GM20000 (cell line): ENCODE results near the gene FCHO2.
"Not testable (repeated sequence)": the region's sequence is repeated elsewhere in the genome, so short reads cannot be mapped to it uniquely, and the experiment has no call there.

ENCODE experiments used
- DNase-seq: peaks from one replicate; pipeline ENCODE4 v3.0.0; 2012; ENCODE audit warnings: low spot score
- TF ChIP-seq, protein P1 (sequence below): IDR thresholded peaks from 2 replicates; pipeline ENCODE4 v1.5.1; 2012; ENCODE audit warnings: mild to moderate bottlenecking, control low read depth; ENCODE audit errors: extremely low read depth, missing control alignments

FCHO2 gene

DNA sequence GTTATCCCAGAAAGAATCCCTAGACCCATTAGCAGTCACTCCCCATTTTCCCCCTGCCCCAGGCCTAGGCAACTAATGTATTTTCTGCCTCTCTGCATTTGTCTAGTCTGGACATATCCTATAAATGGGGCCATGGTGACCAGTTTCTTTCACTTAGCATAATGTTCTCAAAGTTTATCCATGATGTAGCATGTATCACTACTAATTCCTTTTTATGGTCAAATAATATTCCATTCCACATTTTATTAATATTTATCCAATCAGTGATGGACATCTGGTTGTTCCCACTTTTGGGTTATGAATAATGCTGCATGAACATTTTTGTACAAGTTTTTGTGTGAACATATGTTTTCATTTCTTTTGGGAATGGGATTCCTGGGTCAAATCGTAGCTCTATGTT lies 1.5 kb downstream of the FCHO2 start:
- DNase-seq, result no peak
- TF ChIP-seq, protein P1, sequence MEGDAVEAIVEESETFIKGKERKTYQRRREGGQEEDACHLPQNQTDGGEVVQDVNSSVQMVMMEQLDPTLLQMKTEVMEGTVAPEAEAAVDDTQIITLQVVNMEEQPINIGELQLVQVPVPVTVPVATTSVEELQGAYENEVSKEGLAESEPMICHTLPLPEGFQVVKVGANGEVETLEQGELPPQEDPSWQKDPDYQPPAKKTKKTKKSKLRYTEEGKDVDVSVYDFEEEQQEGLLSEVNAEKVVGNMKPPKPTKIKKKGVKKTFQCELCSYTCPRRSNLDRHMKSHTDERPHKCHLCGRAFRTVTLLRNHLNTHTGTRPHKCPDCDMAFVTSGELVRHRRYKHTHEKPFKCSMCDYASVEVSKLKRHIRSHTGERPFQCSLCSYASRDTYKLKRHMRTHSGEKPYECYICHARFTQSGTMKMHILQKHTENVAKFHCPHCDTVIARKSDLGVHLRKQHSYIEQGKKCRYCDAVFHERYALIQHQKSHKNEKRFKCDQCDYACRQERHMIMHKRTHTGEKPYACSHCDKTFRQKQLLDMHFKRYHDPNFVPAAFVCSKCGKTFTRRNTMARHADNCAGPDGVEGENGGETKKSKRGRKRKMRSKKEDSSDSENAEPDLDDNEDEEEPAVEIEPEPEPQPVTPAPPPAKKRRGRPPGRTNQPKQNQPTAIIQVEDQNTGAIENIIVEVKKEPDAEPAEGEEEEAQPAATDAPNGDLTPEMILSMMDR, result no peak

DNA sequence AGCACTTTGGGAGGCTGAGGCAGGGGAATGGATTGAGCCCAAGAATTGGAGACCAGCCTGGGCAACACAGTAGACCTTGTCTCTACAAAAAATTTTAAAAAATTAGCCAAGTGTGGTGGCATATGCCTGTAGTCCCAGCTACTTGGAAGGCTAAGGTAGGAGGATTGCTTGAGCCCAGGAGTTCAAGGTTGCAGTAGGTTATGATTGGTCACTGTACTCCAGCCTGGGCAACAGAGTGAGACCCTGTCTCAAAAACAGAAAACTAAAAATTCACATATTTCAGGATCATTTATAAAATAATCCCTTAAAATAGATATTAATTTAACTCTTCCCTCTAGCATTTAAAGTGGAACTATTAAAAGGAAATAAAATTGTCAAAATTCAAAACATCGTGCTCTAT lies 3.4 kb downstream of the FCHO2 start:
- TF ChIP-seq, protein P1, result no peak
- no peak for DNase-seq

DNA sequence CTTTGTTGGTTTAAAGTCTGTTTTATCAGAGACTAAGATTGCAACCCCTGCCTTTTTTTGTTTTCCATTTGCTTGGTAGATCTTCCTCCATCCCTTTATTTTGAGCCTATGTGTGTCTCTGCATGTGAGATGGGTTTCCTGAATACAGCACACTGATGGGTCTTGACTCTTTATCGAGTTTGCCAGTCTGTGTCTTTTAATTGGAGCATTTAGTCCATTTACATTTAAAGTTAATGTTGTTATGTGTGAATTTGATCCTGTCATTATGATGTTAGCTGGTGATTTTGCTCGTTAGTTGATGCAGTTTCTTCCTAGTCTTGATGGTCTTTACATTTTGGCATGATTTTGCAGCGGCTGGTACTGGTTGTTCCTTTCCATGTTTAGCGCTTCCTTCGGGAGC lies 18.6 kb downstream of the FCHO2 start:
- not testable (repeated sequence) for DNase-seq

DNA sequence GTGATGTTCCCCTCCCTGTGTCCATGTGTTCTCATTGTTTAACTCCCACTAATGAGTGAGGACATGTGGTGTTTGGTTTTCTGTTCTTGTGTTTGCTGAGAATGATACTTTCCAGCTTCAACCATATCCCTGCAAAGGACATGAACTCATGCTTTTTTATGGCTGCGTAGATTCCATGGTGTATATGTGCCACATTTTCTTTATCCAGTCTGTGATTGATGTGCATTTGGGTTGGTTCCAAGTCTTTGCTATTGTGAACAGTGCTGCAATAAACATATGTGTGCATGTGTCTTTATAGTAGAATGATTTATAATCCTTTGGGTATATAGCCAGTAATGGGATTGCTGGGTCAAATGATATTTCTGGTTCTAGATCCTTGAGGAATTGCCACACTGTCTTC lies 21.0 kb downstream of the FCHO2 start:
- not testable (repeated sequence) for DNase-seq

DNA sequence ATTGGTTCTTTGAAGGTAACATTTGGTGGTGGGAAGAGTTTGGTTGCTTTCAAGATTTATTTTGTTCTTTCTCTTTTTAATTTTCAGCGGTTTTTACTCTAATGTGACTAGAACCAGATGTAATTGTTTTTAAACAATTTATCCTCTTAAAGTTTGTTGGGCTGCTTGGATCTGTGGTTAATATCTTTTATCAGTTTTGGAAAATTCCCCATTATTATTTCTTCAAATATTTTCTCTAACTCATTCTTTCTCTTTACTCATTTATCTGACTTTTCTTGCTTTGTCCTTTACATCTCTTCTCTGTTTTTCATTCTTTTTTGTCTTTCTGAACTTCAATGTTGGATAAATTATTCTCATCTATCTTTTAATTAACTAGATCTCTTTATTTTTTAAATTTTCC lies 29.9 kb downstream of the FCHO2 start:
- DNase-seq, result no peak
- TF ChIP-seq, protein P1, result no peak

DNA sequence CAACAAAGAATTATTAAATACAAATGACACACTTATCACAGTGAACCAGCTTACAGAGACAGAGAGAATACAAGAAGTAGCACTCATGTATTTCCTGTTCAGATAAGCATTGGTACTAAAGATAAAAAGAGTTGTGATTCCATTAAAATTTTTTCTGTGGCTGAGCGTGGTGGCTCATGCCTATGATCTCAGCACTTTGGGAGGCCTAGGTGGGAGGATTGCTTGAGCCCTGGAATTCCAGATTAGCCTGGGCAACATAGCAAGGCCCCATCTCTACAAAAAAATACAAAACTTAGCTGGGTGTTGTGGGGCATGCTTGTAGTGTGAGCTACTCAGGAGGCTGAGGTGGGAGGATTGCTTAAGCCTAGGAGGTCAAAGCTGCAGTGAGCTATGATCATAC lies 32.9 kb downstream of the FCHO2 start:
- TF ChIP-seq, protein P1, result no peak
- DNase-seq, result no peak

DNA sequence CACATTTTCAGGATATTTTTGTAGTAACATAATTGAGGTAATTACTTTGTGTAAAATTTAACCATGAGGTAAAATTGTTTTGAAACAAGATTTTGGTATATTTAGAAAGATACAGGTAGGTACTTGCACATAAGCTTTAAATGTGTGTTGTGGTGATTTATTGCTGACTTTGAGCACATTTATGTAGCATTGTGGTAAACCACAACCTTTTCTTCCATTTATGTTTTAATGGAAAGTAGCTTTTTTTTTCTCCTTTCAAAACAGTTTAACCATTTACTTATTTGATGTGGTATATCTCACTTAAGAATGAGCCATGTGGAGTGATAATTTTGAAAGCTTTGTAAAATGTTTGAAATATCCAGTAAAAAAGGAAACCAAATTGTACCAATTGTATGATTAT lies 35.6 kb downstream of the FCHO2 start:
- DNase-seq, result no peak
- TF ChIP-seq, protein P1, result no peak

DNA sequence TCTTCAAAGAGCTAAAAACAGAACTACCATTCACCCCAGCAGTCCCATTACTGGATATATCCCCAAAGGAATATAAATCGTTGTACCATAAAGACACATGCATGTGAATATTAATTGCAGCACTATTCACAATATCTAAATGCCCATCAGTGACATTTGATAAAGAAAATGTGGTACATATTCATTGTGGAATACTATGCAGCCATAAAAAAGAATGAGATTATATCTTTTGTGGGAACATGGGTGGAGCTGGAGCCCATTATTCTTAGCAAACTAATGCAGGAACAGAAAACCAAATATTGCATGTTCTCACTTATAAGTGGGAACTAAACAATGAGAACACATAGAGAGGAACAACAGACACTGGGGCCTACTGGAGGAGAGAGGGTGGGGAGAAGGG lies 38.7 kb downstream of the FCHO2 start:
- DNase-seq, result no peak
- TF ChIP-seq, protein P1, result no peak

DNA sequence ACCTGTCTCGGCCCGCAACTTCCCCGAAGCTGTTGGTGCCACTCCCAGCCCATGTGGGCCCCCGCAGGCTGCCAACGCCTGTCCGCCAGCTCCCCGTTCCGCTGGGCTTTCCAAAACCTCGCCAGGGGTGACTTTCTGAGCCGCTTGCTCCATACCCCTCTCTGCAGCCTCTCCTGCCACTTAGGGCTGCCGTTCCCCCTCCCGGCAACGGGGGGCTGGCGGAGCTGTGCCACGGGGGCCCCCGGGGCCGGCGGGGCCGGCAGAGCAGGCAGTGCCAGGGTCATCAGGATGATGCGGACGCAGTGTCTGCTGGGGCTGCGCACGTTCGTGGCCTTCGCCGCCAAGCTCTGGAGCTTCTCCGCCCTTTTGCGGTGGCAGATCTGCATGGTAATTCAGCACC lies 40.8 kb downstream of the FCHO2 start:
- TF ChIP-seq, protein P1, result no peak
- DNase-seq, result no peak
